ENCODE data around the gene NEK6. TPM values are rescaled to one million over a fixed set of nuclear protein-coding genes. Genes with fewer than 3 reads are reported as not detected.
A peak's percentile ranks its signal among the peaks of the same experiment; 100 is the strongest.

NEK6 gene
- total and polyA plus RNA-seq, 11 donors = 1.8 to 42.4 (median 6.4) TPM

DNA sequence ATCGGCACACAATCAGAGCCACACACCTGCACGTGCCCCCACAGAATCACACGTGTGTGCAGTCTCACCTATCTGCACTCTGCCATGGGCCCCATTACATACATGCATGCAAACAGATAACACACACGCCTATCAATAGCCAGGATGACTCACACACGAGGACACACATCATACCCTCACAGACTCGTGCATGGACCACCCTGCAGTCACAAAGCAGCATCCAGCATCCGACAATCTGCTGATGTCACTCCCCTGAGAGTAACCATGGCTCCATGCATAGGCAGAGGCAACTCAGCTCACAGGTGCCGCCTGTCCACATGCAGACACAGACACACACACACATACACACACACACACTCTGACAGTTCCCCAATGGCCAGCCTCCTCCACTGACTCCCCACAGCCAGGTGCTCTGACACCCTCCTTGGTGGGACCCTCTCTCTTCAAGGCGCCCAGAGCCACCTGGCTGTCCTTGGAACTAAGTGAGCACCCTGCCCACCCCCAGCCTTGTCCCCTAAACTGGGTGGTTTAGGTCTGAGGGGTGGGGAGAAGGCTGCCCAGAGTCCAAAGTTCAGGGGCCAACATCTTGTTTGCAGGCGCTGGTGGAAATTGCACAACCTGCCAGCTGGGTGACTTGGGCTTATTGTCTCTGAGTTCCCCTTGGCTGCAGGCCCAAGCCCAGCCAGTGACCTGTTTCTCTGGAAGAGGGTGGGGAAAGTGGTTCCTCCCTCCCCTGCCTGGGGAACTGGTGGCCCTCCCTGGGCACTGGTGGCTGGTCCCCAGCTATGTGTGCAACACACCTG, 34.6 kb upstream of the NEK6 start:
- no peak for TF ChIP-seq POLR2A (IDR thresholded peaks at IDR 0.05)
- TF ChIP-seq, protein P1, sequence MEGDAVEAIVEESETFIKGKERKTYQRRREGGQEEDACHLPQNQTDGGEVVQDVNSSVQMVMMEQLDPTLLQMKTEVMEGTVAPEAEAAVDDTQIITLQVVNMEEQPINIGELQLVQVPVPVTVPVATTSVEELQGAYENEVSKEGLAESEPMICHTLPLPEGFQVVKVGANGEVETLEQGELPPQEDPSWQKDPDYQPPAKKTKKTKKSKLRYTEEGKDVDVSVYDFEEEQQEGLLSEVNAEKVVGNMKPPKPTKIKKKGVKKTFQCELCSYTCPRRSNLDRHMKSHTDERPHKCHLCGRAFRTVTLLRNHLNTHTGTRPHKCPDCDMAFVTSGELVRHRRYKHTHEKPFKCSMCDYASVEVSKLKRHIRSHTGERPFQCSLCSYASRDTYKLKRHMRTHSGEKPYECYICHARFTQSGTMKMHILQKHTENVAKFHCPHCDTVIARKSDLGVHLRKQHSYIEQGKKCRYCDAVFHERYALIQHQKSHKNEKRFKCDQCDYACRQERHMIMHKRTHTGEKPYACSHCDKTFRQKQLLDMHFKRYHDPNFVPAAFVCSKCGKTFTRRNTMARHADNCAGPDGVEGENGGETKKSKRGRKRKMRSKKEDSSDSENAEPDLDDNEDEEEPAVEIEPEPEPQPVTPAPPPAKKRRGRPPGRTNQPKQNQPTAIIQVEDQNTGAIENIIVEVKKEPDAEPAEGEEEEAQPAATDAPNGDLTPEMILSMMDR (IDR thresholded peaks at IDR 0.05) = no peak
- peak overlapping the region in 1 of 12 donors; percentile 79 for H3K27ac ChIP-seq
- H3K9me3 ChIP-seq = no peaks in the 10 kb centered on the region
- no peaks in the 10 kb centered on the region for H3K36me3 ChIP-seq
- DNase-seq (peak; percentile 85 to 89 (median 87)), ATAC-seq (peak; percentile 72 to 88 (median 82))
- H3K27me3 ChIP-seq = no peaks in the 10 kb centered on the region
- 66 to 79% (median 75%) methylated on average over 8 to 10 of the region's 10 CpGs for WGBS, 4 donors
- peaks cover 2 to 61% (median 22%) of the 10 kb centered on the region in 12 donors for H3K4me1 ChIP-seq
- H3K4me3 ChIP-seq = no peak overlapping the region
- intact Hi-C loops (cut with DNase I) = no loop called here

DNA sequence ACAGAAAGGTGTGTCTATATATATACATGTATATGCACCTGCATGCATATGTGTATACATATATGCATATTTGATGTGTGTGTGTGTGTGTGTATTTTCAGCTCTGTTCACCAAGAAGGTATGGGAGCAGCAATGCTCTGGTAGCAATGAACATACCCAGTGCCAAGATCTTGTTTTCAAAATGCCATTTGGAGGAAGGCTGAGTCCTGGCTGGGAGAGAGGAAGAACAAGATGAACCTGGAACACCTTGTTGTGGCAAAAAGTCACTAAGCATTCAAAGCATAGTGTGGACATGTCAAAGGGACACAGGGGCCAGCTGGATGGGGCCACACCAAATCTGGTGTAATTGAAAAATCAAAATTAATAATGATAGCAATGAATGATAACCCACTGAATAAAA, 31.8 kb upstream of the NEK6 start:
- no peaks in the 10 kb centered on the region for H3K9me3 ChIP-seq
- H3K36me3 ChIP-seq = no peaks in the 10 kb centered on the region
- no peak for TF ChIP-seq POLR2A (IDR thresholded peaks at IDR 0.05)
- TF ChIP-seq, protein P1 (IDR thresholded peaks at IDR 0.05) = no peak
- H3K27me3 ChIP-seq = no peaks in the 10 kb centered on the region
- peaks cover 2 to 32% (median 14%) of the 10 kb centered on the region in 12 donors for H3K4me1 ChIP-seq
- intact Hi-C loops (cut with DNase I) = no loop called here
- H3K4me3 ChIP-seq = no peak overlapping the region
- ATAC-seq = no peak
- no peak overlapping the region for H3K27ac ChIP-seq
- DNase-seq = no peak

DNA sequence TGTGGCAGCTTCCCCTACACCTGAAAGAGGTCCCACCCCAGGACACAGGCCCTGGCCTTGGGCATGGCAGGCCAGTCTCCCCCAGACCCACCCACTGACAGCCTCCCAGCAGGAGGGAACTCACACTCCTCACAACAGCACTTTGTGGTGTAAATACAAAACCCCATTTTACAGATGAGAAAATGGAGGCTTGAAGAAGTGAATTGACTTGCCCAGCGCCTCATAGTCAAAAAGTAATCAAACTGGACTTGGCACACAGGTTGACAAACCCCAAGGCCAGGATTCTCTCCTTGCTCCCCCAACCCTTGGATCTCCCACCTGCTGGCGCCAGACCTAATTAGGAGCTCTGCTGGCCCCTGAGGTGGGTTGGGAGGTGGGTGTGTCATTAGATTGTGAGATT, 29.2 kb upstream of the NEK6 start:
- intact Hi-C loops (cut with DNase I) = no loop called here
- WGBS, 4 donors = 67 to 96% (median 82%) methylated on average over 2 of the region's 2 CpGs
- Histone ChIP-seq H3K4me3 (no peak overlapping the region), H3K9me3 (no peaks in the 10 kb centered on the region), H3K36me3 (no peaks in the 10 kb centered on the region), H3K27me3 (no peaks in the 10 kb centered on the region), H3K4me1 (peaks cover 0 to 8% (median 4%) of the 10 kb centered on the region in 12 donors), H3K27ac (no peak overlapping the region)
- DNase-seq = no peak
- TF ChIP-seq, protein P1 (IDR thresholded peaks at IDR 0.05) = no peak
- no peak for TF ChIP-seq POLR2A (IDR thresholded peaks at IDR 0.05)
- no peak for ATAC-seq

DNA sequence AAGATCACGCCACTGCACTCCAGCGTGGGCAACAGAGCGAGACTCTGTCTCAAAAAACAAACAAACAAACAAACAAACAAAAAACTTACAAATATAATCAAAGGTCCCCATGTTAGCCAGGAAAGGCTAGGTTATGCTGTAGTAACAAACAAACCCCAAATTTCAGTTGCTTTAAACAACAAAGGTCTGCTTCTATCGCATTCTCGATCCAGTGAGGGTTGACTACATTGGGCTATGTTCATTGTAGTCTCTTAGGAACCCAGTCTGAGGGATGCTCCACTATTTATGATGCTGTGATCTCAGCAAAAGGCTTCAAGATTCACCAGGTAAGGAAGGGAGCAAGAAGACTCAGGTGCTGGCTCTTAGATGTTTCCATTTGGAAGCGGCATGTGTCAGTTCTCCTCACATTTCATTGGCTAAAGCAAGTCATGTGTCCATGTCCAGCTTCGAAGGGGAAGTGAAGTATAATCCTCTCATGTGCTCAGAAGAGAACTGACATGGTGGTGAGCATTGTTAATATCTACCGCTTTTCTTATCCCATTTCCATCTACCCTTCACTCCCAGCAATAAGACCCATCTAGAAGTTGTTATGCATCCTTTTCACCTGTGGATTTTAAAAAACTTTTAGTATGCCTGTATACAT, 26.5 kb upstream of the NEK6 start:
- H3K27ac ChIP-seq = no peak overlapping the region
- WGBS, 4 donors = 89 to 92% (median 91%) methylated on average over 8 of the region's 8 CpGs
- intact Hi-C loops (cut with DNase I) = no loop called here

More for the DNA sequence above, 26.5 kb upstream of the NEK6 start:
- Histone ChIP-seq H3K4me3 (no peak overlapping the region), H3K9me3 (peaks cover 0 to 11% (median 0%) of the 10 kb centered on the region in 12 donors), H3K36me3 (no peaks in the 10 kb centered on the region), H3K4me1 (no peaks in the 10 kb centered on the region), H3K27me3 (no peaks in the 10 kb centered on the region)
- DNase-seq = no peak
- TF ChIP-seq, protein P1 (IDR thresholded peaks at IDR 0.05) = no peak
- TF ChIP-seq POLR2A (IDR thresholded peaks at IDR 0.05) = no peak
- ATAC-seq = no peak
